ENCODE measurements around the gene COX4I2.
"Not testable (repeated sequence)": the region's sequence is repeated elsewhere in the genome, so short reads cannot be mapped to it uniquely, and the experiment has no call there.

COX4I2 gene

DNA sequence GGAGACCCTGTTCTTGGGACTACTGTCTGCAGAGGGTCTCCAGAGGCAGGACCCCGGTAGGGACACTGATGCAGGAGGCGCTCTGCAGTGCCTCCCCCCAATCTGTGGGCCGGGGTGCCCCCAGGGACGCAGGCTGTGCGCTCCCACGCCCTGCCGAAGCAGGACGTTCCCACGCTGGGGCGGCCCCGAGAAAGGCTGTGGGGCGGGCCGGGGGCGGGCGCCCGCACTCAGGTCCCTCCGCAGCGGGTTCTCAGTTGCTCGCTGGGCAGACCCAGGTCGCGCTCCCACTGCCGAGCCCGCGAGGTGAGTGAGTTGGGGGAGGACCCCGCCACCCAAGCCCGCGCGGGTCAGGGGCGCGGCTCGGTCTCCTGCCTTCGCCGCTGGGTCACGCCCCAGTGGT lies at the start of gene COX4I2:
COX4I2 (plus strand) TSS at position 253 of the 400 bp plus-strand sequence. CDS start 1,106 bp downstream, outside the sequence.
- peak within 1 kb of the TSS in 3 of 21 experiments; percentile 34 to 71 (median 40) for H3K27ac ChIP-seq
- peak within 1 kb of the TSS in 2 of 7 experiments; percentile 7 to 8 for H3K4me3 ChIP-seq

DNA sequence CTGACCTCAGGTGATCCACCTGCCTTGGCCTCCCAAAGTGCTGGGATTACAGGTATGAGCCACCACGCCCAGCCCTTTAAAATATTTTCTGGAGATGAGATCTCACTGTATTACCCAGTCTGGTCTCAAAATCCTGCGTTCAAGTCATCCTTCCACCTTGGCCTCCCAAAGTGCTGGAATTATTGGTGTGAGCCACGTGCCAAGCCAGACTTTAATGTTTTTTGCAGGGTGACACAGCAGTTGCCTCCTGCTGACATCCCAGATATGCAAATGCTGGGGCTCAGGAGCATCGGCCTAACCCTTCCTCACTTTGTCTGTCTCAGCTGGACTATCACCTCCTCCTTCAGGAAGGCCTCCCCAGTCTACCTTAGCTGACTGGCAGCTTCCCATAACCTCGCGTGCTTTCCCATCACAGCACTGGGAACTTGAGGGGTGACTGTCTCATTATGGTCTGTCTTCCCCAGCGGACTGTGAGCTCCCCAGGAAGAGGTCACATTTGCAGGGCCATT lies 46.9 kb upstream of the COX4I2 start:
- Histone ChIP-seq H3K4me3 (no peak overlapping the region), H3K27ac (peak overlapping the region in 14 of 21 experiments; percentile 3 to 93 (median 40))

DNA sequence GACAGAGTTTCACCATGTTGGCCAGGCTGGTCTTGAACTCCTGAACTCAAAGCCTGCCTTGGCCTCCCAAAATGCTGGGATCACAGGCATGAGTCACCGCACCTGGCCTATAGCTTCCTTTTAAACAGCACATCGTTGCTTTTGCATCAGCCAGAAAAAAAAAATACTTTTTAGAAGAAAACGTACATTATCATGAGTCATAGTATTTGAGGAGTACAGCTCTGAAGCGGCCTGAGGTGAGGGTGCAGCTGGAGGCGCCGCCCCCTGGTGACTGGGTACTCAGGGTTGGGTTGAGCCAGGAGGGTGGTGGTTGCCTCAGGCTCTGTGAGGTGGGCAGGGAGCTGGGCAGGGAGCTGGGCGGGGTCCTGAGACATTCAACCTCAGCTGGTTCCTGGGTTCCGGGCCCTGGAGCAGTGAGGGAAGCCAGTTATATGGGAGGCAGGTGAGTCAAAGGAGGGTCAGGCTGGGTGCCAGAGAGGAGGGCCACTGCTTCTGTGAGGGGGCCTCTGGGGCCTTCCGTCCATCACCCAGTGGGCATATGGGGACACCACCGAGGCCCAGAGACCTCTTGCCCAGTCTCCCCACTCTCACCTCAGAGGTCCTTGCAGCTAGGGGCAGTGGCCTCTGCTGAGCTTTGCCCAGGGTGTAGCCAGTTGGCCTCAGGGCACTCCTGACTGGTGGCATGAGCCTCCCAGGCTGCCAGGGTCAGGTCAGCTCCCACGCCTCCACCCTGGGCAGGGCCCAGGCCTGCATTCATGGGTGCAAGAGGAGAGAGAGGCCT lies 44.3 kb upstream of the COX4I2 start:
- no peak overlapping the region for H3K4me3 ChIP-seq
- H3K27ac ChIP-seq, result peak overlapping the region in 18 of 21 experiments; percentile 11 to 87 (median 66)

DNA sequence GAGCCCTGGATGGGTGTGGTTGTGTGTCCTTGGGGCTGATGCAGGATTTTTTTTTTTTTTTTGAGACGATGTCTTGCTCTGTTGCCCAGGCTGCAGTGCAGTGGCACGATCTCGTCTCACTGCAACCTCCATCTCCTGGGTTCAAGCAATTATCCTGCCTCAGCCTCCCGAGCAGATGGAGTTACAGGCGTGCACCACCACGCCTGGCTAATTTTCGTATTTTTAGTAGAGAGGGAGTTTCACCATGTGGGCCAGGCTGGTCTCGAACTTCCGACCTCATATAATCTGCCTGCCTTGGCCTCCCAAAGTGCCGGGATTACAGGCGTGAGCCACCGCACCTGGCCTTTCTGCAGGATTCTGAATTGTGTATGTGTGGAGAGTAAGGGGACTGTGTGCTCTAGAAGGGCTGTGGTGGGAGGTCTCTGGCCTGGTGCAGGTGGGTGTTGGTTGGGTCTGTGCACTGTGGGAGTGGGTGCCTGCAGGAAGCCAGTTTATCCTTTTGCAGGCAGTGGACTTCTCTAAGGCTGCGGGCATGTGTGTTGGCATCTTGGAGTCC lies 43.6 kb upstream of the COX4I2 start:
- peak overlapping the region in 18 of 21 experiments; percentile 34 to 87 (median 71) for H3K27ac ChIP-seq
- no peak overlapping the region for H3K4me3 ChIP-seq

DNA sequence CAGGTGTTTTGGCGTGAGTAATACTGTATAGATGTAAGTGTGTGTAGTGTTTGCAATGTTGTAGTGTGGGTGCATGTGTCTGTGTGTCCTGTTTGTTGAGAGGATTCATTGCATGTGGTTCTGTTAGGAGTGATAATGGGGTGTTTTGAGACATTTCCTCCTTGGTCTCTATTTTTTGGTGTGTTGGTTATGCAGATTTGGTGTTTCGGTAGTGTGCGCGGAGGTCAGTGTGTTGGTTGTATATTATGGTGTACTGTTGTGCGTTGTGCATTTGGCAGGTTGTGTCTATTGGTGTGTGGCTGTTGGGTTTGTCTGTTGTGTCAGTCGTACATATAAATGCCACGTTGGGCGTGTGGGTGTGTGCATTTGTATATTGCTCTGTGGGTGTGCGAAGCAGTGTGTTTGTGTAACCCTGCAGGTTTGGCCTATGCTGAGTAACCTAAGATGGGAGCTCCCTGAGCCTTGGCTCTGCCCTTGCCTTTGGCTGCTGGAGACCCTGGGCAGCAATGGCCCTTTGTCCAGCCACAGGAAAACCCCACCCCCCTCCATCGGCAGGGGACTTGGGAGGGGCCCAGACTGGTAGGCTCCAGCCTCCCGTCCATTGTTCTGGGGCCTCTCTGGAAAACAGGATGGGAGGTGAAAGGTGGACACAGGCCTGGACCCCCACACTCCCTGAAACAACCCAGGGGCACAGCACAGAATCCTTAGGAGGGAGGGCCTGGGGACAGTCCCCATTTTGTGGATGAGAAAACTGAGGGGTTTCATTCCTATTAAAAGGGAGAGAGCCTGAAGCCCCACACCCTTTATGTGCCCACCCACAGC lies 42.9 kb upstream of the COX4I2 start:
- H3K4me3 ChIP-seq, result no peak overlapping the region

DNA sequence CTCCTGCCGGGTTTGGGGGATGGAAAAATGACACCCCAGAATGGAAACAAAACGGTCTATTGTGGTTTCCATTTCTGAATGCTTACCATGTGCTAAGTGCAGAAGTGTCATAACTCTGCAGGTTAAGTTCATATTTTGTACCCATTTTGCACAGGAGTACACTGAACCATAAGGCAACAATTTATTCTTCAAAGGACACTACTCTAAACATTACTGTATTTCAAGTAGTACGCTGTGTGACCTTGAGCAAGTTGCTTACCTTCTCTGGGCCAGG lies 42.4 kb upstream of the COX4I2 start:
- H3K27ac ChIP-seq, result peak overlapping the region in 20 of 21 experiments; percentile 17 to 87 (median 71)
- H3K4me3 ChIP-seq, result no peak overlapping the region

More for the DNA sequence above, 42.9 kb upstream of the COX4I2 start:
- peak overlapping the region in 19 of 21 experiments; percentile 39 to 87 (median 72) for H3K27ac ChIP-seq

DNA sequence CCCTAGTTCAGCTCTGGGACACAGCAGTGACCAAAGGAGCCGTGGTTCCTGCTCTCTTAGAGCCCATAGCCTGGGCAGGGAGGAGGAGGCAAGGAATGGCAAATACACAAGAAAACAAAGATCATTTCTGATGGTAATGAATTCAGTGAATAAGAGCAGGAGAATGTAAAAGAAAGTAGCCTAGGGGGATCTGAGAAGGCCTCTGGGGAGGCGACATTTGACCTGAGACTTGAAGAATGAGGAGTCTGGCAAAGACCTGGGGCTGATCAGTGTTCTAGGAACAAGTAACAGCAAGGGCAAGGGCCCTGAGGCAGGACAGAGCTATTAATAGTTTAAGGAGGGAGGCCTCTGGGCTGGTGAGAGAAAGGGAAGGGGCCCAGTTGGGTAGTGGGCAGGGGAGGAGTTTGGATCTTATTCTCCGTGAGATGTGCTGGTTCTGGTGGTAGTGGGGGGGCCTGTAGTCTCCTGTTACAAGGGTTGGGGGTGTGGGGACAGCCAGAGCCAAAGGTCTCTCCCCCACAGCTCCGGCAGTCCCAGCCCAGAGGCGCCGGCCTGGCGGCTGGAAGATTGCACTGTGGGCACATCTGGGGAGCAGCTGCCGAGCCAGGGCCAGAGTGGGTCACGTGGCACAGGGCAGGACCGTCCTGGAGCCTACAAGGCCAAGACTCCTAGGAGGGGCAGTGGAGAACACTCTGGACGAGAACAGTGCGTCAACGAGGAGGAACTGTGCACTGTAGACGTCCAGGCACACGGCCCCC lies 41.9 kb upstream of the COX4I2 start:
- no peak overlapping the region for H3K4me3 ChIP-seq

DNA sequence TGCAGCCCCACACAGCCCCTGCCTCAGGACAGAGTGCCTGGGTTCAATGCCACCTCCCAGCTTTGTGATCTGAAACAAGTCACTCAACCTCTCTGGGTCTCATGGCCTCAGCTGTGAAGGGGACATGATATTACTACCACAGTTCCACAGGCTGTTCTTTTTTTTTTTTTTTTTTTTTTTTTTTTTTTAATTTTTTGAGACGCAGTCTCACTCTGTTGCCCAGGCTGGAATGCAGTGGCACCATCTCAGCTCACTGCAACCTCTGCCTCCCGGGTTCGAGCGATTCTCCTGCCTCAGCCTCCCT lies 41.3 kb upstream of the COX4I2 start:
- H3K4me3 ChIP-seq, result not testable (repeated sequence)
- H3K27ac ChIP-seq, result peak overlapping the region in 19 of 21 experiments; percentile 30 to 87 (median 72)

More for the DNA sequence above, 41.9 kb upstream of the COX4I2 start:
- peak overlapping the region in 20 of 21 experiments; percentile 17 to 87 (median 71) for H3K27ac ChIP-seq

DNA sequence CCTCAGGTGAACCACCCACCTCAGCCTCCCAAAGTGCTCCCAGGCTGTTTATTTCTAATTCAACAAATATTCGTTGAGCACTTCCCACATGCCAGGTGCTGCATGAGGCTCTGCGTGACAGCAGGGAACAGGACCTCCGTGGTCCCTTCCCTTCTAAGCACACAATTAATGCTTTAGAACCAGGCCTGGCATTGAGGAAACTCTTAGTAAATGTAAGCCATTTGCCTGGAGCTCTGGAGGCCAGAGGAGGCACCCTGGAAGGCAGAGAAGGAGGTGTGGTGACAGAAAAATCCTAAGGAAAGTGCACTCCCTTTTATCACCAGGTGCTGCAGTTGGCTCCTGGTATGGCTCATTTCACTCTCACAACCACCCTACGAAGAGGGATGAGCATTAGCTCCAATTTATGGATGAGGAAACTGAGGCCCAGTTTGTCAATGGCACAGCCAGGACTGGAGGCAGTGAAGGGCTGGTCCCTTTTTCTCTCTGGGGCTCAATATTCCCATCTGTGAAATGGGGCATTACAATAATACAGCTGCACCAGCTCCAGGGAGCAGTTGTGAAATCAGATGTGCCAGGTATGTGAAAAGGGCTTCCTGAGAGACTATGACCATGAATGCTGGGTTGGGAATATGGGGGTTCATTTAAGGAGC lies 40.8 kb upstream of the COX4I2 start:
- H3K27ac ChIP-seq, result peak overlapping the region in 20 of 21 experiments; percentile 2 to 87 (median 69)
- no peak overlapping the region for H3K4me3 ChIP-seq

DNA sequence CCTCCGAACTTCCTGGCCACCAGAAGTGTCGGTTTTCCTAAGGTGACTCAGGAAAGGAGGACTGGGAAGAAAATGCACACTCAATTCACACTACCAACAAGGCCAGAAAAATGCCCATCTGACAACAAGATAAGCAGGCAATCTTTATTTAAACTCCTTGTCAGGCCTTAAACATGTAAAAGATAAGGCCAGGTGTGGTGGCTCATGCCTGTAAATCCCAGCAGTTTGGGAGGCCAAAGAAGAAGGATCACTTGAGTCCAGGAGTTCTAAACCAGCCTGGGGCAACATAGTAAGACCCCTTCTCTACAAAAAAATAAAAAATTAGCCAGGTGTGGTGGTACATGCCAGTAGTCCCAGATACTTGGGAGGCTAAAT lies 40.2 kb upstream of the COX4I2 start:
- Histone ChIP-seq H3K4me3 (no peak overlapping the region), H3K27ac (peak overlapping the region in 6 of 21 experiments; percentile 30 to 86 (median 80))

DNA sequence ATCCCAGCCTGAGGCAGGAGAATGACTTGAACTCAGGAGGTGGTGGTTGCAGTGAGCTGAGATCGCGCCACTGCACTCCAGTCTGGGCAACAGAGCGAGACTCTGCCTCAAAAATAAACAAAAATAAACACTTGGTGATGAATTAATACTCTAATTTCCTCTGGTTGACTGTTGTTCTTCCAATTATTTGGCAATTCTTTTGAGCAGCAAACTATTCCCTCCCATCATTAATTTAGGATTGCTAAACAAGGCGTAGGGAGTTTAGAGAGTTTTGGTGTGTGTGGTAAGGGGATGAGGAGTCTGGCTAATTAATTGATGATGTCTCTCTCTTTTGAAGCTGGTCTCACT lies 35.3 kb upstream of the COX4I2 start:
- H3K4me3 ChIP-seq, result no peak overlapping the region
- H3K27ac ChIP-seq, result peak overlapping the region in 8 of 21 experiments; percentile 1 to 68 (median 48)

DNA sequence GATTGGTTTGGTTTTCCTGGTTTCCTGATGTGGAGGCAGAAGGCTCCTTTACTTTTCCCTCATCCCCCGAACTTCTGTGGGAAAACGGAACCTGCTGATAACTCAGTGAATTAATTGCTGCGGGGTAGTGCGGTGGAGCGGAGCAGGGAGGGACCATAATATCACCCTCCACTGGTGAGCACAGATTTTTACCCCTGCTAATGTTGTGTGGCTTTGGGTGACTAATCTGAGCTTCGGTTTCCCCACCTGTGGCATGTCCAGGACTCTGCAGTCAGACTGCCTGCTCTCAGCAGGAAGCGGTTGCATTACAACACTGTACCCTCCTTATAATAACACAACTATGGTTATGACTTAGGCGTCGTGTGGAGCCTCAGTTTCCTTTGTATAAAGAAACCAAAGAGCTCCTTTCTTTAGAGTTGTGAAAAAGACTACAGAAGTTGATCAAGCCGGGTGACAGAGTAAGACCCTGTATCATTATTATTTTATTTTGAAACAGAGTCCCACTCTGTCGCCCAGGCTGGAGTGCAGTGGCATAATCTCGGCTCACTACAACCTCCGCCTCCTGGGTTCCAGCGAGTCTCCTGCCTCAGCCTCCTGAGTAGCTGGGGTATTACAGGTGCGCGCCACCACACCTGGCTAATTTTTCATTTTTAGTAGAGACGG lies 34.8 kb upstream of the COX4I2 start:
- Histone ChIP-seq H3K4me3 (no peak overlapping the region), H3K27ac (peak overlapping the region in 8 of 21 experiments; percentile 11 to 78 (median 56))

DNA sequence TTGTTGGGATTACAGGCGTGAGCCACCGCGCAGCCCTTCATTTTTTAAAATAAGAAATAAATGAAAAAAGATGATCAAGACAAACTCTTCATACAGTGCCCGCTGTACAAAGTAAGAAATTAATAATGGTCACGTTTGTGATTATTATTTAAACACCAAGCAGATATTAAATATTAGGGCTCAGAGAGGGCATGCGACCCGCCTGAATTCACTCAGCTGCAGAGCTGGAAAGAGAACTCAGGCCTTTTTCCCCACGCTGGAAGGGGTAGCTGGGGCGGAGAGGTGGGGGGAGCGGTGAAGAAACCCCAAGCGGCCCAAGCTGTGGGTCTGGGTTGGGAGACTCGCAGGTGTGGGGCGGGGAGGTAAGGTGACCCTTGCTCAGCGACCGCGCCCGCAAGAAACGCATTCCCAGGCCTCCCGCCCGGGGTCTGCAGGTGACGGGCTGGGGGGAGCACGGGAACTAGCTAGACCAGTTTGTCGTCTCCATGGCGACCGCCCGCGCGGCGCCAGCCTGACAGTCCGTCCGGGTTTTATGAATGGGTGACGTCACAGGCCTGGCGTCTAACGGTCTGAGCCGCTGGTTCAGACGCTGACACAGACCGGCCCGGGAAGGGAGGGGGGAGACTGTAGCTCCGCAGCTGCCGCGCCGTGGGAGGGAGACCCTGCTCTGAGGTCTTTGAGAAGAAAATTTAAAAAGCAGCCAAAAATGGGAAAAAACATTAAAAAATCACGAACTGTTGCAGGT lies 33.7 kb upstream of the COX4I2 start:
- Histone ChIP-seq H3K27ac (peak overlapping the region in 19 of 21 experiments; percentile 2 to 95 (median 87)), H3K4me3 (peak overlapping the region; percentile 60 to 83 (median 71))

DNA sequence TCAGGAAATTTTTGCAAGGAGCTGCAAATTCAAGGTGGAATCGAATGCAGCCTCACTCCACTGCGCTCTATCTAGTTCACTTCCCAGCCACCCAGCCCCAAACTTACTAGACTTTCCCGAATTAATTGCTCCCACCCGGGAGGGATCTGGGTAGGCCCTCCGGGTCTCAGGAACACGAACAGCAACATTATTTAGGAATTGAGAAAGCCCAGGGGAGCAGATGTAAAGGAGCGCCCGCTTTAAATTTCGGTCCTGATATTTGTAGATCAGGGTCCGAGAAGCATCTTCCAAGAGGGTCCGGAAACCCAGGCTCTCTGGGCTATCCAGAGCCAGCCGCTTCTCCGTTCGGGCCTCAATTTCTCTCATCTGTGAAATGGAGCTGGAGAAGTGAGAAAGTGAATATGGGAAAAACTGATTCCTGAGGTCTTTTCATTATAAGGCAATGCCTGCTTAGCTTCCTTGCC lies 33.1 kb upstream of the COX4I2 start:
- peak overlapping the region in 20 of 21 experiments; percentile 2 to 95 (median 86) for H3K27ac ChIP-seq
- peak overlapping the region; percentile 60 to 83 (median 71) for H3K4me3 ChIP-seq

DNA sequence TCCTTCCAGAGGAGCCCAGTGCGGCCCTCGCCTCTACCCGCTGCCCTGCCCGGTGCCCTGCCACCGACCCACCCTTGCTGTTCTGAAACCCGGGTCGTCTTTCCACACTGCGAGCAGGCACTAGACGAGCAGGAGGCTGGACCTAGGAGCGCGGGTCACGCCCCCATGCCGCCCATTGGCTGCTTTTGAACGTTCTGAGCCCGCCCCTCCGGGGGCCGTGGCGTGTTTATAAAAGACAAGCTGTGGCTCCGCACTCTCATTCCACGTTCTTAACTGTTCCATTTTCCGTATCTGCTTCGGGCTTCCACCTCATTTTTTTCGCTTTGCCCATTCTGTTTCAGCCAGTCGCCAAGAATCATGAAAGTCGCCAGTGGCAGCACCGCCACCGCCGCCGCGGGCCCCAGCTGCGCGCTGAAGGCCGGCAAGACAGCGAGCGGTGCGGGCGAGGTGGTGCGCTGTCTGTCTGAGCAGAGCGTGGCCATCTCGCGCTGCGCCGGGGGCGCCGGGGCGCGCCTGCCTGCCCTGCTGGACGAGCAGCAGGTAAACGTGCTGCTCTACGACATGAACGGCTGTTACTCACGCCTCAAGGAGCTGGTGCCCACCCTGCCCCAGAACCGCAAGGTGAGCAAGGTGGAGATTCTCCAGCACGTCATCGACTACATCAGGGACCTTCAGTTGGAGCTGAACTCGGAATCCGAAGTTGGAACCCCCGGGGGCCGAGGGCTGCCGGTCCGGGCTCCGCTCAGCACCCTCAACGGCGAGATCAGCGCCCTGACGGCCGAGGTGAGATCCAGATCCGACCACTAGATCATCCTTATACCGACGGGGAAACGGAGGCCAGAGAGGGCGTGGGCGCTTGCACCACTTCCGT lies 32.4 kb upstream of the COX4I2 start, which contains the start of gene ID1:
ID1 (plus strand) TSS at position 259 of the 871 bp plus-strand sequence; CDS start at position 358, 99 bp downstream.
- Histone ChIP-seq H3K4me3 (peak within 1 kb of the TSS; percentile 60 to 83 (median 71)), H3K27ac (peak within 1 kb of the TSS; percentile 48 to 95 (median 87))

All from skin epidermis (tissue), 12 donors.